Measurements from ENCODE around the gene KRTAP10-5.
"Not testable (repeated sequence)": the region's sequence is repeated elsewhere in the genome, so short reads cannot be mapped to it uniquely, and the experiment has no call there.

KRTAP10-5 gene, protein sequence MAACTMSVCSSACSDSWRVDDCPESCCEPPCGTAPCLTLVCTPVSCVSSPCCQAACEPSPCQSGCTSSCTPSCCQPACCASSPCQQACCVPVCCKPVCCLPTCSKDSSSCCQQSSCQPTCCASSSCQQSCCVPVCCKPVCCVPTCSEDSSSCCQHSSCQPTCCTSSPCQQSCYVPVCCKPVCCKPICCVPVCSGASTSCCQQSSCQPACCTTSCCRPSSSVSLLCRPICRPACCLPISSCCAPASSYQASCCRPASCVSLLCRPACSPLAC

DNA sequence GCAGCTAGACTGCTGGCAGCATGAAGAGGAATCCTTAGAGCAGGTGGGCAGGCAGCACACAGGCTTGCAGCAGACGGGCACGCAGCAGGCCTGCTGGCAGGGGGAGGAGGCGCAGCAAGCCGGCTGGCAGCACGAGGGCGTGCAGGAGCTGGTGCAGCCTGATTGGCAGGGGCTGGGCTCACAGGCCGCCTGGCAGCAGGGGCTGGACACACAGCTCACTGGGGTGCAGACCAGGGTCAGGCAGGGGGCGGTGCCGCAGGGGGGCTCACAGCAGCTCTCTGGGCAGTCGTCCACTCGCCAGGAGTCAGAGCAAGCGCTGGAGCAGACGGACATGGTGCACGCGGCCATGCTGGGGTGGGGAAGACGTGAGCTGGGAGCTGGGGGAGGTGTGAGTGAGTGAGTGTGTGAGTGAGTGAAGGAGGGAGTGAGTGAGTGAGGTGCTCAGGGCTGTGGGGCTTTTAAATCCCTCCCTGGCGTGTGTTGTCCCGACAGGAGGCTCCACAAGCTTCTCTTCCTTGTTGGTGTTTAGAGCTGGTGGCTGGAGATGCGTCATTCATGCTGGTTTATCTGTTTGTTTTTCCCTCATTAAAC lies at the start of gene KRTAP10-5:
TSS of gene KRTAP10-5 (minus strand) at position 374 of the 591 bp plus-strand sequence. CDS start at position 348, 26 bp downstream.
- not testable (repeated sequence) for DNase-seq, H3K4me3 Mint-ChIP-seq, H3K27ac Mint-ChIP-seq
- peaks cover 16% of the 10 kb centered on the region for H3K4me1 Mint-ChIP-seq
- peaks cover 25% of the 10 kb centered on the region for H3K27me3 Mint-ChIP-seq
- peaks cover 42% of the 10 kb centered on the region for H3K9me3 Mint-ChIP-seq
- peaks cover 11% of the 10 kb centered on the region for H3K36me3 Mint-ChIP-seq
- CTCF ChIA-PET: interaction anchor here (0.7 kb wide), 1 partner anchor 75 kb away, joined by 3 read pairs; no protein-coding TSS in a partner anchor

DNA sequence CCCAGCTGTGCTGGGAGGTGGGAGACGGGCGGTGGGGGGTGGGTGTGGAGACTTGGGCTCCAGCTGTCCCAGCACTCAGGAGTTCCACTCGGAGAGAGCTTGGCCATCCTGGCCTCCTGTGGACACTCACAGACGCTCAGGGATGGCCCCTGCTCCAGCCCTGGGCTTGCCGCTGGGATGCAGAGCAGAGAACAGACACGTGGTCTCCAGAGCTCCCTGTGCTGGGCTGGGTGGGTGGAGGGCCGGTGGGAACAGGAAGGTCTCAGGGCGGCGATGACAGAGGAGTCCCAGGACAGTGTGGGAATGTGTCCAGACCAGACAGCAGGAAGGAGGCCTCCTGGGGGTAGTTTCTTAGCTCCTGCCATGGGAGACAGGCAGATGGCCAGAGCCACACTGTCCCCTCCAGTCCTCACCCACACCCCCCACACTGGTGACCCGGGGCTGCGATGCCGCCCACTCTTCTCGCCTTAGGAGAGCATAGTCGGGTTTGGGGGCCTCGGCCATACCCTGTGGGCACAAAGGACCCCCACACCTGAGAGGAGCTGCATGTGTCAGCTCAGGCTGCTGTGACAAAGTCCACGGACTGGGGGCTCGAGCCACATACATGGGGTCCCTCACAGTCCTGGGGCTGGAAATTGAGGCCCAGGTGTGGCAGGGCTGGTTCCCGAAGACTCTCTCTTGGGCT lies 48.4 kb upstream of the KRTAP10-5 start:
- Mint-ChIP-seq H3K9me3 (peaks cover 47% of the 10 kb centered on the region), H3K4me1 (peaks cover 12% of the 10 kb centered on the region), H3K27me3 (peaks cover 26% of the 10 kb centered on the region), H3K36me3 (peaks cover 22% of the 10 kb centered on the region), H3K4me3 (no peak overlapping the region), H3K27ac (no peak overlapping the region)
- no peak for DNase-seq
- CTCF ChIA-PET: no interaction called here

DNA sequence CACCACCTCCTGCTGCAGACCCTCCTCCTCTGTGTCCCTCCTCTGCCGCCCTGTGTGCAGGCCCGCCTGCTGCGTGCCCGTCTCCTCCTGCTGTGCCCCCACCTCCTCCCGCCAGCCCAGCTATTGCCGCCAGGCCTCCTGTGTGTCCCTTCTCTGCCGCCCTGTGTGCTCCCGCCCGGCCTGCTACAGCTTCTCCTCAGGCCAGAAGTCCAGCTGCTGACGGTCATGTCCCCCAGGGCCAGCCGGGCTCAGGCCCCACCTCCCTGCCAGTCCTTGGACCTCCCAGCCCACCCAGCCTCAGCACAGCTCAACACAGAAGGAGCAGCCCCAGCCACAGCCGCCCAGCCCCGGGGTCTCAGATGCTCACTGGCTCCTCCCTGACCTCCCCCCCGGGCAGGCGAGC lies 47.4 kb upstream of the KRTAP10-5 start:
- Mint-ChIP-seq H3K27me3 (peaks cover 26% of the 10 kb centered on the region), H3K36me3 (peaks cover 25% of the 10 kb centered on the region), H3K9me3 (peaks cover 47% of the 10 kb centered on the region), H3K4me1 (peaks cover 12% of the 10 kb centered on the region)
- CTCF ChIA-PET, DNase-seq, H3K4me3 Mint-ChIP-seq, H3K27ac Mint-ChIP-seq: not testable (repeated sequence)

DNA sequence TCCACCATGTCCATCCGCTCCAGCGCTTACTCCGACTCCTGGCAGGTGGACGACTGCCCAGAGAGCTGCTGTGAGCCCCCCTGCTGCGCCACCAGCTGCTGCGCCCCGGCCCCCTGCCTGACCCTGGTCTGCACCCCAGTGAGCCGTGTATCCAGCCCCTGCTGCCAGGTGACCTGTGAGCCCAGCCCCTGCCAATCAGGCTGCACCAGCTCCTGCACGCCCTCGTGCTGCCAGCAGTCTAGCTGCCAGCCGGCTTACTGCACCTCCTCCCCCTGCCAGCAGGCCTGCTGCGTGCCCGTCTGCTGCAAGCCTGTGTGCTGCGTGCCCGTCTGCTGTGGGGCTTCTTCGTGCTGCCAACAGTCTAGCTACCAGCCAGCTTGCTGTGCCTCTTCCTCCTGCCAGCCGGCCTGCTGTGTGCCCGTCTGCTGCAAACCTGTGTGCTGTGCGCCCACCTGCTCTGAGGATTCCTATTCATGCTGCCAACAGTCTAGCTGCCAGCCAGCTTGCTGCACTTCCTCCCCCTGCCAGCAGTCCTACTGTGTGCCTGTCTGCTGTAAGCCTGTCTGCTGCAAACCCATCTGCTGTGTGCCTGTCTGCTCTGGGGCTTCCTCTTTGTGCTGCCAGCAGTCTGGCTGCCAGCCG lies 46.9 kb upstream of the KRTAP10-5 start:
- CTCF ChIA-PET, H3K27ac Mint-ChIP-seq, H3K4me3 Mint-ChIP-seq, DNase-seq: not testable (repeated sequence)
- H3K36me3 Mint-ChIP-seq: peaks cover 29% of the 10 kb centered on the region
- peaks cover 51% of the 10 kb centered on the region for H3K9me3 Mint-ChIP-seq
- peaks cover 12% of the 10 kb centered on the region for H3K4me1 Mint-ChIP-seq
- peaks cover 21% of the 10 kb centered on the region for H3K27me3 Mint-ChIP-seq

DNA sequence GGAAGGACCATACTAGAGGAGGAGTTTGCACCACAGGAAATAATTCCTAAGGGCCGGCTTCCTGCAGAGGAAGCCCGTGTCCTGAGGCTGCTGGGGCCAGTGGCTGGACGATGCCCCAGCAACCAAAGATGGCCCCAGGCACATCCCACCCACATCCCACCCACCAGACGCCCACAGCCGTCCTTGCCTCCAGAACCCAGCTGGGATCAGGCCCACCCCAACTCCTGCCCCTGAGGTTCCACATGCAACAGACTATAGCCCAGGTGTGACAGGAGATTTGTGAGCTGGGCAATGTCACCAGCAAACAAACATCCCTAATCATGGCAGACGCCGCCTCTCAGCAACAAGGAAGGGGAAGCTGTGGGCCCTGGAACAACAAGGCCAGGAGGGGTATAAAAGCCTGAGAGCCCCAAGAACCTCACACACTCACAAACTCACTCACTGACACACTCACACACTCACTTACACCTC lies 46.3 kb upstream of the KRTAP10-5 start, which contains the start of gene KRTAP10-9:
TSS of gene KRTAP10-9 (plus strand) at position 421 of the 471 bp plus-strand sequence. CDS start 79 bp downstream, outside the sequence.
- peaks cover 12% of the 10 kb centered on the region for H3K4me1 Mint-ChIP-seq
- peaks cover 49% of the 10 kb centered on the region for H3K9me3 Mint-ChIP-seq
- peaks cover 32% of the 10 kb centered on the region for H3K36me3 Mint-ChIP-seq
- no peak within 1 kb of the TSS for H3K4me3 Mint-ChIP-seq
- peaks cover 18% of the 10 kb centered on the region for H3K27me3 Mint-ChIP-seq
- no peak within 1 kb of the TSS for H3K27ac Mint-ChIP-seq
- CTCF ChIA-PET: no interaction called here
- DNase-seq: no peak

DNA sequence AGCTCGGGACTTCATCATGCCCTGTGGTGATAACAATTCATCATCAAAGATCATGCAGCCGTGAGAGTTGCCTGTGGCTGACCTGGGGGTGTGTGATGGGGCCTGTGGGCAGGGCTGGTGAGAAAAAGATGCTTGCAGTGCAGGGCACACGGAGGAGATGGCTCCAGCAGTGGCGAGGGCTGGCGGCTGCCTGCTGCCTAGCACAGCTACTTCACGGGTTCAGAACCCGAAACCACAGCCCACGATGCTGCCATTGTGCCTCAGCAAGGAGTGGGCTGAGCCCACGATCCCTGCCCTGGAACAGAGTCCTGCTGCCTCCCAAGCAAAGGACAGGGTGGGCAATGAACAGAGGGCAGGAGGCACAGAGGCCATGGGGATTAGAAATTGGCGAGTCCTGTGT lies 45.9 kb upstream of the KRTAP10-5 start:
- Mint-ChIP-seq H3K9me3 (peaks cover 48% of the 10 kb centered on the region), H3K36me3 (peaks cover 31% of the 10 kb centered on the region), H3K27ac (no peak overlapping the region), H3K27me3 (peaks cover 18% of the 10 kb centered on the region), H3K4me1 (peaks cover 12% of the 10 kb centered on the region), H3K4me3 (no peak overlapping the region)
- CTCF ChIA-PET: no interaction called here
- DNase-seq: no peak

DNA sequence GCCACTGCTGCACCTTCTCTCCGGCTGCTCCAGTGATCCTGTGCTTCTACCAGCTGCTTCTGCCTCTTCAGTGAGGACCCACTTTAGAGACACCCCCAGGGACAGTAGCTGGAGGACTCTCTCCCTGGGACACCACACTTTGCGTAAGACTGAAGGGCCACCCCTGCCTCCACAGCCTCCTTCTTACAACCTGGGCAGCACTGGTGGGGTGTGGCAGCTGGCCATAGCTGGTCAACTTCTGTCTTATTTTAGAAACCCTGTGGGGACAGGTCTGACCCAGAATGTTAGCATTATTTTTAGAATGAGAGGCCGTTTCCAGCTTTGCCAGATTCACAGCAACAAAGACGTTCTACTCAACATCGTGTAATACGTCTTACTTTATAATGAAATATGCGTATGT lies 45.4 kb upstream of the KRTAP10-5 start:
- H3K27ac Mint-ChIP-seq: no peak overlapping the region
- H3K9me3 Mint-ChIP-seq: peaks cover 45% of the 10 kb centered on the region
- no peak for DNase-seq
- H3K36me3 Mint-ChIP-seq: peaks cover 29% of the 10 kb centered on the region
- no peak overlapping the region for H3K4me3 Mint-ChIP-seq
- H3K27me3 Mint-ChIP-seq: peaks cover 18% of the 10 kb centered on the region
- CTCF ChIA-PET: no interaction called here
- H3K4me1 Mint-ChIP-seq: peaks cover 12% of the 10 kb centered on the region

DNA sequence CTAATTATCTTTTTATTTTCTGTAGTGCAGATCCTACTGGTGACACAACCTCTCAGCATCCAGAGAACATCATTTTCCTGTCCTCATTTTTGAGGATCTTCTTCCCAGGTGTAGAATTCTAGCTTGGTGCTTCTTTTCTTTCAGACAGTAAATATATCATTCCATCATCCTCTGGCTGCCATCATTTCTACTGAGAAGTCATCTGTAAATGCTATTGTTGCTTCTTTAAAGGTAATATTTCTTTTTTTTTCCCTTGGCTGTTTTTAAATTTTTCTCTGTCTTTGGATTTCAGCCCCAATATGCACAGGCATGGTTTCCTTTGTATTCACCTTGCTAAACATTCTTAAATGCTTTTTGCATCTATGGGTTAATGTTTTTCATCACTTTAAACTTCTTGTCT lies 43.2 kb upstream of the KRTAP10-5 start:
- H3K27me3 Mint-ChIP-seq: peaks cover 12% of the 10 kb centered on the region
- H3K27ac Mint-ChIP-seq: no peak overlapping the region
- DNase-seq: no peak
- H3K4me3 Mint-ChIP-seq: no peak overlapping the region
- peaks cover 16% of the 10 kb centered on the region for H3K4me1 Mint-ChIP-seq
- CTCF ChIA-PET: interaction anchor here (1.0 kb wide), 1 partner anchor 31 kb away, joined by 3 read pairs; the partner anchor contains the start of gene KRTAP12-4
- peaks cover 40% of the 10 kb centered on the region for H3K36me3 Mint-ChIP-seq
- H3K9me3 Mint-ChIP-seq: peaks cover 54% of the 10 kb centered on the region

DNA sequence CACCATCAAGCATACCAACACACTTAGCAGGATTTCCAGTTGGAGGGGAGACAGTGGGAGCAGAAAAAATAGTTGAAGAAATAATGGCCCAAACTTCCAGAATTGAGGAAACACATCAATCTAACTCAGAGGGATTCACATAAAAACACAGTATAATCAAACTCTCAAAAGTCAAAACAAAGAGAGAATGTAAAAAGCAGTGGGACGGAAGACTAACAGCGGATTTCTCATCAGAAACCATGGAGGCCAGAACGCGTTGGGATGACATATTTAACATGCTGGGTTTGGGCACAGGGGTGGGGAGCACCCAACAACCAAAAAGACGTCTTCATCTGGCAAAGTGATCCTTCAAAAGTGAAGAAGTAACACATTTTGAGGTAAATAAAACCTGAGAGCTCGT lies 39.5 kb upstream of the KRTAP10-5 start:
- Mint-ChIP-seq H3K27me3 (peaks cover 10% of the 10 kb centered on the region), H3K4me1 (peaks cover 39% of the 10 kb centered on the region), H3K27ac (peak overlapping the region; percentile 91), H3K36me3 (peaks cover 44% of the 10 kb centered on the region), H3K4me3 (no peak overlapping the region), H3K9me3 (peaks cover 55% of the 10 kb centered on the region)
- no peak for DNase-seq
- CTCF ChIA-PET: no interaction called here

DNA sequence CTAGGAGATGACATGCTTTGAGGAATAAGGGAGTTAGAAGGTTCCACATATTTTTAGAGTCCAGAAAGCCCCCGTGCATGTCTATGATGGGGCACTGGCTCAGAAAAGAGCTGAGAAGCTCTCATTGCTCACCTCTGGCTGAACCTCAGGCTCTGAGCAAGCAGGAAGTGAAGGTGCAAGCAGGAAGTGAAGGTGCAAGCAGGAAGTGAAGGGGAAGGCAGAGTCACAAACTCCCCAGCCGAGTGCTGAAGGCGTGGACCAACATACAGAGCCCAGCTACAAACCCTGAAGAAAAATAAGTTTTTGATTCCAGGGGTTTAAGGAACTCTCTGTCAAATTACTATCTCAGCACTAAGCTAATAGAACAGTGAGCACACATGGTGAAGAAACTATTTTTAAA lies 38.5 kb upstream of the KRTAP10-5 start:
- Mint-ChIP-seq H3K36me3 (peaks cover 38% of the 10 kb centered on the region), H3K27ac (peak overlapping the region; percentile 91), H3K27me3 (peaks cover 6% of the 10 kb centered on the region), H3K4me3 (peak overlapping the region; percentile 30), H3K4me1 (peaks cover 41% of the 10 kb centered on the region), H3K9me3 (peaks cover 47% of the 10 kb centered on the region)
- peak; percentile 71 for DNase-seq
- CTCF ChIA-PET: interaction anchor here (0.5 to 1.2 kb wide), 3 partner anchors 35 to 45 kb away, joined by 3 read pairs; no protein-coding TSS in a partner anchor

DNA sequence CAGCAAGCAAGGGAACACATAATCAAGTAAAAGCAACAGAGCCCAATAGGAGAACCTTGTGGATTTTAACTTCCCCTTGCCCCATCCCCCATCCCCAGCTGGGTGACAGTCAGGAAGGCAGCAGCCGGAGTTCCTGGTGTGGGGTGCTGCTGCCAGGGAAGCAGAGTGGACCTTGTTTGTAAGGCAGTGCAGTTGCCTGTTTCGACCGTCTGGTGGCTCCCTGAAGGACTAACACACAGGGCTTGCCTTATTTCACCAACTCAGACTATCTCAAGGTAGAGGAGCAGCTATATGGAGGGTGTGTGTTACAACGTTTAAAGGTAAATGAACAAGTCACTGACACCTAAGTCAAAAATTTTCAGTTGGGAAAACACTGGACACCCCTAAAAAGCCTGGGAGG lies 38.1 kb upstream of the KRTAP10-5 start:
- H3K36me3 Mint-ChIP-seq: peaks cover 37% of the 10 kb centered on the region
- DNase-seq: no peak
- peak overlapping the region; percentile 30 for H3K4me3 Mint-ChIP-seq
- H3K27me3 Mint-ChIP-seq: peaks cover 6% of the 10 kb centered on the region
- peak overlapping the region; percentile 91 for H3K27ac Mint-ChIP-seq
- peaks cover 43% of the 10 kb centered on the region for H3K9me3 Mint-ChIP-seq
- CTCF ChIA-PET: interaction anchor here (0.9 to 1.2 kb wide), 2 partner anchors 35 to 46 kb away, joined by 3 read pairs; no protein-coding TSS in a partner anchor
- H3K4me1 Mint-ChIP-seq: peaks cover 41% of the 10 kb centered on the region

DNA sequence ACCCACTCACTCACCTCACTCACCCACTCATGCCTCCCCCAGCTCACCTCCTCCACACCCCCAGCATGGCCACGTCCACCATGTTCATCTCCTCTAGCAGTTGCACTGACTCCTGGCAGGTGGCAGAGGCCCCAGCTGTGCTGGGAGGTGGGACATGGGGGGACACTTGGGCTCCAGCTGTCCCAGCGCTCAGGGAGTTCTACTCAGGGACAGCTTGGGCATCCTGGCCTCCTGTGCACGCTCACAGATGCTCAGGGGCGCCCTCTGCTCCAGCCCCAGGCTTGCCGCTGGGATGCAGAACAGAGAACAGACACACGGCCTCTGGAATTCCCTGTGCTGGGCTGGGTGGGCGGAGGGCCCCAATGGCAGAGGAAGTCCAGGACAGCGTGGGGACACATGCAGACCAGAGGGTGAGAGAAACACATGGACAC lies 36.7 kb upstream of the KRTAP10-5 start:
- Mint-ChIP-seq H3K36me3 (peaks cover 29% of the 10 kb centered on the region), H3K4me3 (no peak overlapping the region), H3K27ac (no peak overlapping the region), H3K4me1 (peaks cover 41% of the 10 kb centered on the region), H3K27me3 (peaks cover 11% of the 10 kb centered on the region), H3K9me3 (peaks cover 38% of the 10 kb centered on the region)
- no peak for DNase-seq
- CTCF ChIA-PET: no interaction called here

DNA sequence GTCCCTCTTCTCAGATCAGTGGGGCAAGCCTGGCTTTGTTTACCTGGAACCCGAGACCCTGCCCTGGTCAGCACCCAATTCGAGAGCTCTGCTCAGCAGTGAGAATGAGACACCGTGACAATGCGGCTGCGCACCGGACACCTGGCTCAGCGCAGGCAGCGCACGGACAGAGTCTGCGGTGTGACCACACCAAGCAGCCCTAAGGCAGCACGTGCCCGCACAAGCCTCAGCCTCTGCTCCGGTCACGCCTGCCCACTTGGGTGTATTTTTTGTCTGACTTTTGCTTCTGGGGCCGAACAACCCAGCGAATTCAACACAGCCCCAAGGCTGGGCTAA lies 36.2 kb upstream of the KRTAP10-5 start:
- H3K27ac Mint-ChIP-seq: no peak overlapping the region
- peaks cover 41% of the 10 kb centered on the region for H3K4me1 Mint-ChIP-seq
- CTCF ChIA-PET: no interaction called here
- peaks cover 11% of the 10 kb centered on the region for H3K27me3 Mint-ChIP-seq
- H3K9me3 Mint-ChIP-seq: peaks cover 38% of the 10 kb centered on the region
- no peak for DNase-seq
- H3K4me3 Mint-ChIP-seq: no peak overlapping the region
- peaks cover 26% of the 10 kb centered on the region for H3K36me3 Mint-ChIP-seq
